HL-60 (cell line): ENCODE results near the gene SLC39A12.

Experiments
- GABPA ChIP-seq: IDR thresholded peaks from 2 replicates; pipeline ENCODE4 v1.6.1; 2012; ENCODE audit warnings: low read depth
- POLR2AphosphoS5 ChIP-seq: IDR thresholded peaks from 2 replicates; pipeline ENCODE4 v1.6.1; 2012; ENCODE audit warnings: low read depth
- SPI1 ChIP-seq: IDR thresholded peaks from 2 replicates; pipeline ENCODE4 v1.6.1; 2012; ENCODE audit warnings: low read depth, mild to moderate bottlenecking, borderline replicate concordance
- TF ChIP-seq, protein P1 (sequence below): IDR thresholded peaks from one replicate; pipeline ENCODE4 v1.5.1; 2011; ENCODE audit warnings: low read length, control low read depth, inconsistent platforms; ENCODE audit not compliant: insufficient read depth

DNA sequence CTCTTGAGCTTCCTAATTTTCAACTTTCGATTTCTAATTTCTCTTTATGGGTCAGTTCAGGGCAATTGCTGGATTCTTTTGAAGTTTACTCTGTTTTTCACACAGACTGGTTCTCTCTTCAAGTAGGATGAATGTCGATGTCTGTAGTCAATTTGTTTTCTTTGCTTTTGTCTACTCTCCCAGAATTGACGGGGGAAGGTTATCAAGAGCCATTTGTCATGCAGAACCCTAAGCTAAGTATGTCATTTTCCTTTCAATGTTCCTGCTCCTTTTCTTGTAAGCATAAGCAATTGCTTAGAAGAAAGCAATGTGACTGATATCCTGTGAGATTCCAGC is 53.7 kb downstream of the SLC39A12 start:
- TF ChIP-seq, protein P1, sequence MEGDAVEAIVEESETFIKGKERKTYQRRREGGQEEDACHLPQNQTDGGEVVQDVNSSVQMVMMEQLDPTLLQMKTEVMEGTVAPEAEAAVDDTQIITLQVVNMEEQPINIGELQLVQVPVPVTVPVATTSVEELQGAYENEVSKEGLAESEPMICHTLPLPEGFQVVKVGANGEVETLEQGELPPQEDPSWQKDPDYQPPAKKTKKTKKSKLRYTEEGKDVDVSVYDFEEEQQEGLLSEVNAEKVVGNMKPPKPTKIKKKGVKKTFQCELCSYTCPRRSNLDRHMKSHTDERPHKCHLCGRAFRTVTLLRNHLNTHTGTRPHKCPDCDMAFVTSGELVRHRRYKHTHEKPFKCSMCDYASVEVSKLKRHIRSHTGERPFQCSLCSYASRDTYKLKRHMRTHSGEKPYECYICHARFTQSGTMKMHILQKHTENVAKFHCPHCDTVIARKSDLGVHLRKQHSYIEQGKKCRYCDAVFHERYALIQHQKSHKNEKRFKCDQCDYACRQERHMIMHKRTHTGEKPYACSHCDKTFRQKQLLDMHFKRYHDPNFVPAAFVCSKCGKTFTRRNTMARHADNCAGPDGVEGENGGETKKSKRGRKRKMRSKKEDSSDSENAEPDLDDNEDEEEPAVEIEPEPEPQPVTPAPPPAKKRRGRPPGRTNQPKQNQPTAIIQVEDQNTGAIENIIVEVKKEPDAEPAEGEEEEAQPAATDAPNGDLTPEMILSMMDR, result no peak
- TF ChIP-seq GABPA (no peak), POLR2AphosphoS5 (no peak), SPI1 (no peak)
